IMR-90 (cell line): Measurements from ENCODE around the gene AHDC1. TPM values are rescaled to one million over a fixed set of nuclear protein-coding genes. Genes with fewer than 3 reads are reported as not detected.

Source experiments
- ATAC-seq: fragments of 200-7000 bp; cut with Tn5 transposase; 2 replicates; pipeline ENCODE4 v1.9.1; 2020; ENCODE audit warnings: low read depth, mild to moderate bottlenecking, moderate library complexity
- BruUV-seq: library from RNA; stranded (reverse); fragments of 400-500 nt; replicated peaks from 2 replicates; lab custom pipeline; 2021; lab: Mats Ljungman, UMichigan
- CTCF ChIA-PET: fragments of 300-600 bp; formaldehyde crosslinking; extraction: SDS; loops from one replicate; lab custom pipeline; 2021; ENCODE audit warnings: antibody characterized with exemption; lab: Yijun Ruan, JAX
- POLR2A ChIA-PET: fragments of 300-600 bp; sonication (Branson Sonifier 250); formaldehyde crosslinking; loops from one replicate; lab custom pipeline; 2022; ENCODE audit warnings: antibody characterized with exemption; ENCODE audit not compliant: unreplicated experiment; lab: Charles Lee
- DNase-seq: peaks from one replicate; pipeline ENCODE4 v3.0.0; 2013
- H2AFZ ChIP-seq: replicated peaks from 2 replicates; pipeline ENCODE3; 2013; ENCODE audit warnings: low read length, mild to moderate bottlenecking; ENCODE audit not compliant: poor library complexity
- H2AK5ac ChIP-seq: 2 replicates; pipeline ENCODE4 v1.6.1; 2013; ENCODE audit warnings: low read depth, low read length, inconsistent platforms
- H2AK9ac ChIP-seq: replicated peaks from 2 replicates; pipeline ENCODE3; 2013; ENCODE audit warnings: mild to moderate bottlenecking, low read depth, low read length, moderate library complexity; ENCODE audit not compliant: poor library complexity
- H2BK120ac ChIP-seq: 2 replicates; pipeline ENCODE4 v1.6.1; 2013; ENCODE audit warnings: low read depth, low read length, inconsistent platforms
- H2BK15ac ChIP-seq: 3 replicates; pipeline ENCODE4 v1.6.1; 2013; ENCODE audit warnings: low read depth, low read length, inconsistent platforms
- H2BK20ac ChIP-seq: 2 replicates; pipeline ENCODE4 v1.6.1; 2013; ENCODE audit warnings: low read depth, mild to moderate bottlenecking, inconsistent platforms, low read length, moderate library complexity
- H2BK5ac ChIP-seq: 2 replicates; pipeline ENCODE4 v1.6.1; 2013; ENCODE audit warnings: mild to moderate bottlenecking, low read depth, low read length, inconsistent platforms; ENCODE audit not compliant: poor library complexity, severe bottlenecking
- H3K14ac ChIP-seq: replicated peaks from 2 replicates; pipeline ENCODE4 v1.6.1; 2013; ENCODE audit warnings: low read depth, low read length, inconsistent platforms
- H3K18ac ChIP-seq: 2 replicates; pipeline ENCODE4 v1.6.1; 2013; ENCODE audit warnings: low read depth, low read length, control low read depth
- H3K23ac ChIP-seq: 2 replicates; pipeline ENCODE4 v1.6.1; 2013; ENCODE audit warnings: low read depth, low read length, inconsistent platforms
- H3K27ac ChIP-seq: 2 replicates; pipeline ENCODE4 v1.5.1; 2013; ENCODE audit warnings: mild to moderate bottlenecking, control low read depth, low read length; ENCODE audit not compliant: insufficient read depth
- H3K27me3 ChIP-seq: 2 replicates; pipeline ENCODE4 v1.6.1; 2013; ENCODE audit warnings: low read length; ENCODE audit not compliant: control insufficient read depth, insufficient read depth
- H3K36me3 ChIP-seq: 2 replicates; pipeline ENCODE4 v1.6.1; 2013; ENCODE audit warnings: low read length, mixed read lengths; ENCODE audit not compliant: control insufficient read depth, insufficient read depth
- H3K4ac ChIP-seq: 2 replicates; pipeline ENCODE4 v1.6.1; 2013; ENCODE audit warnings: low read depth, low read length, inconsistent platforms
- H3K4me1 ChIP-seq: 2 replicates; pipeline ENCODE4 v1.6.1; 2013; ENCODE audit warnings: low read length, mixed read lengths; ENCODE audit not compliant: control insufficient read depth, insufficient read depth
- H3K4me2 ChIP-seq: 2 replicates; pipeline ENCODE4 v1.6.1; 2013; ENCODE audit warnings: low read depth, mild to moderate bottlenecking, control low read depth, low read length, moderate library complexity
- H3K4me3 ChIP-seq: 2 replicates; pipeline ENCODE4 v1.5.1; 2013; ENCODE audit warnings: low read depth, mild to moderate bottlenecking, control low read depth, low read length, moderate library complexity; ENCODE audit not compliant: insufficient read depth
- H3K56ac ChIP-seq: 2 replicates; pipeline ENCODE4 v1.6.1; 2013; ENCODE audit warnings: low read length, inconsistent platforms; ENCODE audit not compliant: insufficient read depth; ENCODE audit errors: extremely low read depth
- H3K79me1 ChIP-seq, 2 experiments: 2 replicates each; pipeline ENCODE4 v1.6.1; 2013; ENCODE audit warnings: low read length in 2 of 2, inconsistent platforms in 1 of 2, low read depth in 1 of 2
- H3K9ac ChIP-seq: 2 replicates; pipeline ENCODE4 v1.6.1; 2013; ENCODE audit warnings: low read depth, low read length, control low read depth
- H3K9me1 ChIP-seq: 2 replicates; pipeline ENCODE4 v1.6.1; 2013; ENCODE audit warnings: low read length, inconsistent platforms; ENCODE audit not compliant: insufficient read depth
- H3K9me3 ChIP-seq: 2 replicates; pipeline ENCODE4 v1.6.1; 2013; ENCODE audit warnings: low read length; ENCODE audit not compliant: control insufficient read depth, insufficient read depth
- H4K20me1 ChIP-seq: 2 replicates; pipeline ENCODE4 v1.6.1; 2013; ENCODE audit warnings: low read length, inconsistent platforms; ENCODE audit not compliant: insufficient read depth
- H4K5ac ChIP-seq: 2 replicates; pipeline ENCODE4 v1.6.1; 2013; ENCODE audit warnings: mild to moderate bottlenecking, low read depth, low read length, control low read depth
- H4K8ac ChIP-seq, 2 experiments: 2 replicates each; pipeline ENCODE4 v1.6.1; 2013; ENCODE audit warnings: low read depth in 2 of 2, low read length in 2 of 2, control low read depth in 1 of 2, inconsistent platforms in 1 of 2
- H4K91ac ChIP-seq: 2 replicates; pipeline ENCODE4 v1.6.1; 2013; ENCODE audit warnings: low read depth, low read length, inconsistent platforms; ENCODE audit not compliant: insufficient read depth
- MAZ ChIP-seq: IDR thresholded peaks from 2 replicates; pipeline ENCODE4 v1.6.1; 2012; ENCODE audit warnings: low read depth, mild to moderate bottlenecking, low read length, improper control_type of control experiment, moderate library complexity, borderline replicate concordance
- MXI1 ChIP-seq: IDR thresholded peaks from 2 replicates; pipeline ENCODE4 v1.6.1; 2012; ENCODE audit warnings: low read depth, mild to moderate bottlenecking, low read length, moderate library complexity, borderline replicate concordance
- SMC3 ChIP-seq: fragments of 150-350 bp; IDR thresholded peaks from 2 replicates; pipeline ENCODE4 v1.6.1; 2016; ENCODE audit warnings: low read depth, mild to moderate bottlenecking, antibody characterized with exemption, low read length, moderate library complexity
- WGBS, 2 experiments: methylation state at CpG; one replicate each; pipeline versions ENCODE4 v1.1.5 to v1.1.7; 2013; ENCODE audit warnings: missing lambda C conversion rate in 2 of 2; ENCODE audit not compliant: insufficient read length in 1 of 2; ENCODE audit errors: extremely low coverage in 2 of 2; 5-methylcytosine and 5-hydroxymethylcytosine counted together
- dilution Hi-C: fragments of 300-500 bp; cut with HindIII; formaldehyde crosslinking; loops from one replicate; pipeline ENCODE4 v1.14.3; 2018; ENCODE audit warnings: low sequenced_read_pairs; ENCODE audit not compliant: unreplicated experiment
- in situ Hi-C: fragments of 300-500 bp; cut with MboI; formaldehyde crosslinking; loops from 3 replicates; pipeline ENCODE4 v1.14.3; 2019; ENCODE audit warnings: low sequenced_read_pairs, inconsistent platforms, mixed read lengths
- intact Hi-C: fragments of 100-400 bp; cut with micrococcal nuclease; formaldehyde crosslinking; loops from 2 replicates; pipeline ENCODE4 v1.10.0; 2022
- polyA plus RNA-seq, 3 experiments: library from polyadenylated mRNA; depleted of rRNA; stranded (reverse); fragments of >200 nt; gene quantifications; 2 replicates each; pipeline ENCODE4 v1.2.3, GENCODE V29; 2012; ENCODE audit warnings: low replicate concordance in 1 of 3
- total RNA-seq: library from RNA; depleted of rRNA; stranded (reverse); fragments of >200 nt; gene quantifications from 2 replicates; pipeline ENCODE4 v1.2.3, GENCODE V29; 2012

AHDC1 gene
- total and polyA plus RNA-seq, 2 of the 4 experiments (the other 2 are of a cell fraction), result 2.0 to 11.6 TPM

DNA sequence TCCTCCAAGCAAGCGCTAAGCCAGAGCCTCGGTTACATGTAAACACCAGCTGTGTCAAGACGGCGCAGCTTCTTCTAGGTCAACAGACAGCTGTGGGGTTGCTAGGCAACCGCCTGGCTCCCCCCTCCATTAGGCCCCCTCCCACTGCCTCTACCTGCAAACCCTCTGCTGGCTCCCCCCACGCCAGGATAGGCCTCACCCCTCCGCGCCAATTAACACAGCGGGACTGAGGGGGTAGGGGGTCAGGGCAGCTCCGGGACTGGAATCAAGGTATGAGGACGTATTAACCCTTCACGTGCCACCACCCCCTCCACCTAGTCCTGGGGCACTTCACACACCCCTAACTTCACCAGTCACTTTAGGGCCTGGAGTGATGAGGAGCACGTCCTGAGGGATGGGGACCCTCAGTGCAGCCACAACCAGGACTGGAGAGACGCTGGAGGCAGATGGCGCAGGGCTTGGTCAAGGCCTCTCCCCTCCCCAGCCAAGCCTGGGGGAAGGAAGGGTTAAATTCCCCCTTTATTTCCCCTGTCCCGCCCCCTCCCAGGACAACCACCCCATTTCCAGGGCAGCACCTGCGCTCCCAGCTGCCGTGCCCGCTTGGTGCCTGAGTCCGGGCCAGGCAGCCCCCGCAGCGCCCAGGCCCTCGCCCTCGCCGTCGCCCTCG lies 76.6 kb downstream of the AHDC1 start:
- Histone ChIP-seq H3K27me3 (no peaks in the 10 kb centered on the region), H2BK15ac (0 out of 3 replicates have a peak overlapping the region, but pooled peaks have one; percentile 49), H3K18ac (no peak overlapping the region), H4K20me1 (no peaks in the 10 kb centered on the region), H3K23ac (no peak overlapping the region), H3K56ac (no peak overlapping the region), H3K27ac (no peak overlapping the region), H3K4me3 (no peak overlapping the region), H4K8ac (no peak overlapping the region; a peak in 1 of 4 replicates), H3K9ac (no peak overlapping the region; the same call in 1 of the 2 replicates), H3K79me1 (peaks cover 0 to 16% of the 10 kb centered on the region in 2 experiments; a peak in 2 of 4 replicates), H3K4me2 (no peak overlapping the region; the same call in 1 of the 2 replicates), H3K36me3 (no peaks in the 10 kb centered on the region), H4K91ac (no peak overlapping the region), H3K4ac (no peak overlapping the region), H2BK20ac (no peak overlapping the region), H2BK5ac (no peak overlapping the region), H3K9me3 (no peaks in the 10 kb centered on the region), H4K5ac (no peak overlapping the region), H2AK9ac (peak overlapping the region; percentile 93), H2BK120ac (no peak overlapping the region), H3K4me1 (peaks cover 42% of the 10 kb centered on the region), H2AK5ac (peak overlapping the region; percentile 88; the same call in 1 of the 2 replicates), H3K9me1 (peaks cover 19% of the 10 kb centered on the region), H2AFZ (peak overlapping the region; percentile 40), H3K14ac (no peak overlapping the region)
- POLR2A ChIA-PET, result no interaction called here
- 15% methylated on average over 4 of the region's 27 CpGs; no CpG with 5 or more reads in 1 of the 2 experiments for WGBS, 2 experiments
- in situ Hi-C loops (no loop called here), intact Hi-C loops (loop anchor here (1.0 kb wide), 1 partner anchor 109 kb away; no protein-coding TSS in a partner anchor), dilution Hi-C loops (no loop called here)
- TF ChIP-seq SMC3 (no peak), MAZ (peak; percentile 40; the same call in 1 of the 2 replicates), MXI1 (0 out of 2 replicates have a peak, but pooled peaks have one; percentile 37)
- ATAC-seq (peak; percentile 18), DNase-seq (peak; percentile 85)
- no TSS peak for BruUV-seq
- CTCF ChIA-PET, result no interaction called here
